ENCODE data around the gene APP.

The APP gene

GRCh38 chr21:25939396-25939761 lies 231.2 kb downstream of the APP start:
- peak in 1 of 2 donors; percentile 27 for DNase-seq (ENCODE audit: low read depth in 2 of 2)
- H3K4me3 ChIP-seq (replicated peaks in 1 of 2; ENCODE audit: low read depth in 2 of 2, low read length in 2 of 2), result no peak overlapping the region
- TF ChIP-seq CTCF (IDR thresholded peaks at IDR 0.05; ENCODE audit: low read depth, low read length), result no peak

- peak in 1 of 2 donors; percentile 48 for DNase-seq (ENCODE audit: low read depth in 2 of 2)
Observed at GRCh38 chr21:25938658-25939395, 231.7 kb downstream of the APP start.

GRCh38 chr21:25936776-25937175 lies 233.8 kb downstream of the APP start:
- peak in 1 of 2 donors; percentile 32 for DNase-seq (ENCODE audit: low read depth in 2 of 2)
- no peak for TF ChIP-seq CTCF (IDR thresholded peaks at IDR 0.05; ENCODE audit: low read depth, low read length)
- no peak overlapping the region for H3K4me3 ChIP-seq (replicated peaks in 1 of 2; ENCODE audit: low read depth in 2 of 2, low read length in 2 of 2)

More at GRCh38 chr21:25938658-25939395, 231.7 kb downstream of the APP start:
- H3K4me3 ChIP-seq (replicated peaks in 1 of 2; ENCODE audit: low read depth in 2 of 2, low read length in 2 of 2), result no peak overlapping the region
- no peak for TF ChIP-seq CTCF (IDR thresholded peaks at IDR 0.05; ENCODE audit: low read depth, low read length)

DNA sequence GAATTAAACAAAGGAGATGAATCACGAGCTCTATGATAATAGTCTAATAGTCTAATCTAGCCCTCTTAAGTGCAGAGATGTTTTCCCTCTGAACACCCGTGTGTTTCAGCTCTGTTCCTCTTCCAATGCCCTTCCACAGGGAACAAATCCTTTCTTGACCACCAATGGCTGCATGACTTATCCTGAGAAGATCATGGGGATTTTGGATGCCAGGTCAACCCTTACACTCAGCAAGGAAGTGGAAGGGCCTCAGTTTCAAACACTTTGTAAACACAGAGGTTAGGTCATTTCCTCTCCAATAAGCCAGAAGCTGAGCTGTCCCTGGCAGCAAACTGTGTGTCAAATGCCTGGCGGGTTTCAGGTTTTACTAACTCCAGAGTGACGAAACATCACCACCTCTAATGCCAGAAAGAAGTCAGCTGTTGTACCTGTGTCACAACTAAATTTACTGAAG lies 235.8 kb downstream of the APP start:
- DNase-seq (ENCODE audit: low read depth in 2 of 2), result peak; percentile 94 to 99
- no peak for TF ChIP-seq CTCF (IDR thresholded peaks at IDR 0.05; ENCODE audit: low read depth, low read length)
- H3K4me3 ChIP-seq (replicated peaks in 1 of 2; ENCODE audit: low read depth in 2 of 2, low read length in 2 of 2), result no peak overlapping the region

DNA sequence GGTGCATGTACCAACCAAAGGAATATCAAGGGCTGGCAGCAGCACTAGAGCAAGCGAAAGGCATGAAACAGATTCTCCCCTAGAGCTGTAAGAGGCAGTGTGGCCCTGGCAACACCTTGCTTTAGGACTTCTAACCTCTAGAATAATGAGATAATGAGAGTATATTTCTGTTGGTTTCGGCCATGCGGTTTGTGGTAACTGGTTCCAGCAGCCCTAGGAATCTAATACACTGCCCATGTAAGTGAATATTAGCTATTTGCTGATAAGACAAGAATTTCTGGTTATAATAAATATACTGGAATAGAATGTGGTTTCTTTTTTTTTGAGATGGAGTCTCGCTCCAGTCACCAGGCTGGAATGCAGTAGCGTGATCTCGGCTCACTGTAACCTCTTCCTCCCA lies 236.4 kb downstream of the APP start:
- no peak overlapping the region for H3K4me3 ChIP-seq (replicated peaks in 1 of 2; ENCODE audit: low read depth in 2 of 2, low read length in 2 of 2)
- TF ChIP-seq CTCF (IDR thresholded peaks at IDR 0.05; ENCODE audit: low read depth, low read length), result no peak
- peak; percentile 64 to 67 for DNase-seq (ENCODE audit: low read depth in 2 of 2)

GRCh38 chr21:25931765-25932164 lies 238.8 kb downstream of the APP start:
- no peak overlapping the region for H3K4me3 ChIP-seq (replicated peaks in 1 of 2; ENCODE audit: low read depth in 2 of 2, low read length in 2 of 2)
- no peak for DNase-seq (ENCODE audit: low read depth in 2 of 2)
- TF ChIP-seq CTCF (IDR thresholded peaks at IDR 0.05; ENCODE audit: low read depth, low read length), result no peak

All from cardiac fibroblast (primary cell).